Measurements from ENCODE around the gene FAM98C.

DNA sequence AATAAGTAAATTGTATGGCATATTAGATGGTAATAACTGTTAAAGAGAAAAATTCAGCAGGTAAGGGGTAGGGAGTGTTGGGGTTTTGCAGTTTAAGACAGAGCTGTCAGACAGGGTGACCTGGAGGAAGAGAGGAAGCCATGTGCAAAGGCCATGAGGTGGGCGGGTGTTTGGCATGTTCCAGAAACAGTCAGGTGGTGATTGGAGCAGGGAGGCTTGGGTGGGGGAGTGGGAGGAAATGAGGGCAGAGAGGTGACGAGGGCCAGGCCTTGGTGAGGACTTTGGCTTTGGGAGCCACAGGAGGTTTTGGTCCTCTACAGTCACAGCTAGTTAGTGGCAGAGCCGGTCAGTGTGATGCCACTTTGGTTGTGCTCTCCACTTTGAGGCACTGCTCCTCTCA is 50.7 kb downstream of the FAM98C start:
- TF ChIP-seq, protein P1, sequence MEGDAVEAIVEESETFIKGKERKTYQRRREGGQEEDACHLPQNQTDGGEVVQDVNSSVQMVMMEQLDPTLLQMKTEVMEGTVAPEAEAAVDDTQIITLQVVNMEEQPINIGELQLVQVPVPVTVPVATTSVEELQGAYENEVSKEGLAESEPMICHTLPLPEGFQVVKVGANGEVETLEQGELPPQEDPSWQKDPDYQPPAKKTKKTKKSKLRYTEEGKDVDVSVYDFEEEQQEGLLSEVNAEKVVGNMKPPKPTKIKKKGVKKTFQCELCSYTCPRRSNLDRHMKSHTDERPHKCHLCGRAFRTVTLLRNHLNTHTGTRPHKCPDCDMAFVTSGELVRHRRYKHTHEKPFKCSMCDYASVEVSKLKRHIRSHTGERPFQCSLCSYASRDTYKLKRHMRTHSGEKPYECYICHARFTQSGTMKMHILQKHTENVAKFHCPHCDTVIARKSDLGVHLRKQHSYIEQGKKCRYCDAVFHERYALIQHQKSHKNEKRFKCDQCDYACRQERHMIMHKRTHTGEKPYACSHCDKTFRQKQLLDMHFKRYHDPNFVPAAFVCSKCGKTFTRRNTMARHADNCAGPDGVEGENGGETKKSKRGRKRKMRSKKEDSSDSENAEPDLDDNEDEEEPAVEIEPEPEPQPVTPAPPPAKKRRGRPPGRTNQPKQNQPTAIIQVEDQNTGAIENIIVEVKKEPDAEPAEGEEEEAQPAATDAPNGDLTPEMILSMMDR (IDR thresholded peaks at IDR 0.05): no peak
- no peak for TF ChIP-seq POLR2A (IDR thresholded peaks at IDR 0.05)

All from Peyer's patch (tissue), 4 donors.